Liver (tissue), 3 donors: ENCODE results near the gene TEX2.

ENCODE experiments used
- CTCF ChIP-seq: fragments of 150-350 bp; IDR thresholded peaks from 2 replicates; pipeline ENCODE4 v1.5.1; 2017; ENCODE audit warnings: improper control_type of control experiment, low read depth, low read length; ENCODE audit not compliant: missing input control
- JUND ChIP-seq, 2 donors: IDR thresholded peaks; 2 replicates each; pipeline ENCODE4 v1.6.1; 2016; ENCODE audit warnings: antibody characterized with exemption in 2 of 2
- RAD21 ChIP-seq, 2 donors: IDR thresholded peaks; 2 replicates each; pipeline ENCODE4 v1.6.1; 2016; ENCODE audit warnings: antibody characterized with exemption in 2 of 2, mild to moderate bottlenecking in 2 of 2
- TAF1 ChIP-seq: conservative IDR thresholded peaks from 2 replicates; pipeline ENCODE4 v1.6.1; 2016; ENCODE audit warnings: antibody characterized with exemption, mild to moderate bottlenecking
- YY1 ChIP-seq: IDR thresholded peaks from 2 replicates; pipeline ENCODE4 v1.6.1; 2016; ENCODE audit warnings: antibody characterized with exemption, mild to moderate bottlenecking
- TF ChIP-seq, protein P1 (sequence below): IDR thresholded peaks from 2 replicates; pipeline ENCODE4 v1.6.1; 2016; ENCODE audit warnings: antibody characterized with exemption, mild to moderate bottlenecking
- donor health status: healthy.
- donor health status: healthy.

DNA sequence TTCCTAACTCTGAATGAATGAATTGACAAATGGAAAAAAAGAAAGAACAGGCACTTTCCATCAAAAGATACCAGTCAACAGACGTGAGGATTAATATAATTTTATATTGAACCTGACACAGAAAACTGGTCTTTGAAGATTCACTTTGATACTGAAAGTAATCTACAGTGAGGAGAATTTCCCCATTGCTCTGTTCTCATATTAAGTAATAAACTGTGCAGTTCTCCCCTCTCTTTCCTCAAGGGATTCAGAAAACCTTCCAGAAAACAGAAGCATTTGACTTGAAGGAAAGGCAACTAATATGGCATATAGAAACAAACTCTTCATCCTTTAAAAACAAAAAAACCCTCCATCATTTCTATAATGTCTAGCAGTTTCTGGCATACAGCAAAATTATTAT lies 2.2 kb downstream of the TEX2 start:
- no peak for TF ChIP-seq CTCF
- TF ChIP-seq, protein P1, sequence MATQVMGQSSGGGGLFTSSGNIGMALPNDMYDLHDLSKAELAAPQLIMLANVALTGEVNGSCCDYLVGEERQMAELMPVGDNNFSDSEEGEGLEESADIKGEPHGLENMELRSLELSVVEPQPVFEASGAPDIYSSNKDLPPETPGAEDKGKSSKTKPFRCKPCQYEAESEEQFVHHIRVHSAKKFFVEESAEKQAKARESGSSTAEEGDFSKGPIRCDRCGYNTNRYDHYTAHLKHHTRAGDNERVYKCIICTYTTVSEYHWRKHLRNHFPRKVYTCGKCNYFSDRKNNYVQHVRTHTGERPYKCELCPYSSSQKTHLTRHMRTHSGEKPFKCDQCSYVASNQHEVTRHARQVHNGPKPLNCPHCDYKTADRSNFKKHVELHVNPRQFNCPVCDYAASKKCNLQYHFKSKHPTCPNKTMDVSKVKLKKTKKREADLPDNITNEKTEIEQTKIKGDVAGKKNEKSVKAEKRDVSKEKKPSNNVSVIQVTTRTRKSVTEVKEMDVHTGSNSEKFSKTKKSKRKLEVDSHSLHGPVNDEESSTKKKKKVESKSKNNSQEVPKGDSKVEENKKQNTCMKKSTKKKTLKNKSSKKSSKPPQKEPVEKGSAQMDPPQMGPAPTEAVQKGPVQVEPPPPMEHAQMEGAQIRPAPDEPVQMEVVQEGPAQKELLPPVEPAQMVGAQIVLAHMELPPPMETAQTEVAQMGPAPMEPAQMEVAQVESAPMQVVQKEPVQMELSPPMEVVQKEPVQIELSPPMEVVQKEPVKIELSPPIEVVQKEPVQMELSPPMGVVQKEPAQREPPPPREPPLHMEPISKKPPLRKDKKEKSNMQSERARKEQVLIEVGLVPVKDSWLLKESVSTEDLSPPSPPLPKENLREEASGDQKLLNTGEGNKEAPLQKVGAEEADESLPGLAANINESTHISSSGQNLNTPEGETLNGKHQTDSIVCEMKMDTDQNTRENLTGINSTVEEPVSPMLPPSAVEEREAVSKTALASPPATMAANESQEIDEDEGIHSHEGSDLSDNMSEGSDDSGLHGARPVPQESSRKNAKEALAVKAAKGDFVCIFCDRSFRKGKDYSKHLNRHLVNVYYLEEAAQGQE, result no peak
- TF ChIP-seq TAF1, result no peak
- TF ChIP-seq YY1, result no peak
- no peak for TF ChIP-seq RAD21 (IDR thresholded peaks at IDR 0.05)
- TF ChIP-seq JUND (IDR thresholded peaks at IDR 0.05), result no peak
